ENCODE data around the gene SLC38A11.

DNA sequence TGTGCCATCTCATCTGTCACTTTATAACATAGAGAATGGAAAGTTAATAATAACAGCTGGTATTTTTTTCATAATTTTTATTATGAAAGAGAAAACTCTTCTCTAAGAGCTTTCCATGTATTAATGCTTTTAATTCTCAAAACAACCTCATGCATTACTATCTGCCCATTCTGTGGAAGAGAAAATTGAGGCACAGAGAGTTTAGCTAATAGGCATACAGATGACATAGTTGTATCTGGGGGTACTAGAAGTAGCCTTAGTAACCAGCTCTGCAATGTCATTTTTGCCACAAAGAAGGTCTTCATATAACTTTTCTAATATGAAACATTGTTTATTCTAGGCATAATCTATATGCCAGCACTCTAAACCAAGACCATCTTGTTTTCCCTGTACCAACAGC lies 77.4 kb downstream of the SLC38A11 start:
- TF ChIP-seq, protein P1, sequence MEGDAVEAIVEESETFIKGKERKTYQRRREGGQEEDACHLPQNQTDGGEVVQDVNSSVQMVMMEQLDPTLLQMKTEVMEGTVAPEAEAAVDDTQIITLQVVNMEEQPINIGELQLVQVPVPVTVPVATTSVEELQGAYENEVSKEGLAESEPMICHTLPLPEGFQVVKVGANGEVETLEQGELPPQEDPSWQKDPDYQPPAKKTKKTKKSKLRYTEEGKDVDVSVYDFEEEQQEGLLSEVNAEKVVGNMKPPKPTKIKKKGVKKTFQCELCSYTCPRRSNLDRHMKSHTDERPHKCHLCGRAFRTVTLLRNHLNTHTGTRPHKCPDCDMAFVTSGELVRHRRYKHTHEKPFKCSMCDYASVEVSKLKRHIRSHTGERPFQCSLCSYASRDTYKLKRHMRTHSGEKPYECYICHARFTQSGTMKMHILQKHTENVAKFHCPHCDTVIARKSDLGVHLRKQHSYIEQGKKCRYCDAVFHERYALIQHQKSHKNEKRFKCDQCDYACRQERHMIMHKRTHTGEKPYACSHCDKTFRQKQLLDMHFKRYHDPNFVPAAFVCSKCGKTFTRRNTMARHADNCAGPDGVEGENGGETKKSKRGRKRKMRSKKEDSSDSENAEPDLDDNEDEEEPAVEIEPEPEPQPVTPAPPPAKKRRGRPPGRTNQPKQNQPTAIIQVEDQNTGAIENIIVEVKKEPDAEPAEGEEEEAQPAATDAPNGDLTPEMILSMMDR (conservative IDR thresholded peaks at IDR 0.05; ENCODE audit: low read depth, low read length) = no peak
- TF ChIP-seq EZH2 (IDR thresholded peaks at IDR 0.05; ENCODE audit: borderline replicate concordance, low read depth, low read length, poor library complexity, severe bottlenecking) = no peak

Data from A673 (cell line).